ENCODE results near the gene TOX3.

TOX3 gene

DNA sequence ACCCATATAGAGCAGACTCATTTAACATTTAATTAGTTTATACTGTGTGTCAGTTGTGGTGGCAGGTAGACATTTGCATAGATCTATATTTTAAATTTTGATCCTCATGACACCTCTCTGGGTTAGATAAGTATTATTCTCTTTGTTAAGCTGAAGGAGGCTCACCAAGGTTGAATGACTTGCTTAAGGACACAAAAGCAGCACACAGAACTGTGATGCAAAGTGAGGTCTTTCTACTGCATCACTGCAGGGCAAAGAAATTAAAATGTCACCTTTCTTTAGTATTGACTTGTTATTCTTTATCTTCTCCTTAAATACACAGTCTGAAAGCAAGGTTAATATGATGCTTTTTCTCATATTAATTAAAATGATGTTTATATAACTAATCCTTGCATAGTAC, 8.6 kb upstream of the TOX3 start:
- DNase-seq (ENCODE audit: low spot score) = no peak
- TF ChIP-seq, protein P1, sequence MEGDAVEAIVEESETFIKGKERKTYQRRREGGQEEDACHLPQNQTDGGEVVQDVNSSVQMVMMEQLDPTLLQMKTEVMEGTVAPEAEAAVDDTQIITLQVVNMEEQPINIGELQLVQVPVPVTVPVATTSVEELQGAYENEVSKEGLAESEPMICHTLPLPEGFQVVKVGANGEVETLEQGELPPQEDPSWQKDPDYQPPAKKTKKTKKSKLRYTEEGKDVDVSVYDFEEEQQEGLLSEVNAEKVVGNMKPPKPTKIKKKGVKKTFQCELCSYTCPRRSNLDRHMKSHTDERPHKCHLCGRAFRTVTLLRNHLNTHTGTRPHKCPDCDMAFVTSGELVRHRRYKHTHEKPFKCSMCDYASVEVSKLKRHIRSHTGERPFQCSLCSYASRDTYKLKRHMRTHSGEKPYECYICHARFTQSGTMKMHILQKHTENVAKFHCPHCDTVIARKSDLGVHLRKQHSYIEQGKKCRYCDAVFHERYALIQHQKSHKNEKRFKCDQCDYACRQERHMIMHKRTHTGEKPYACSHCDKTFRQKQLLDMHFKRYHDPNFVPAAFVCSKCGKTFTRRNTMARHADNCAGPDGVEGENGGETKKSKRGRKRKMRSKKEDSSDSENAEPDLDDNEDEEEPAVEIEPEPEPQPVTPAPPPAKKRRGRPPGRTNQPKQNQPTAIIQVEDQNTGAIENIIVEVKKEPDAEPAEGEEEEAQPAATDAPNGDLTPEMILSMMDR (IDR thresholded peaks at IDR 0.05) = no peak
- no peak overlapping the region for H3K27ac ChIP-seq
- H3K4me3 ChIP-seq = no peak overlapping the region

DNA sequence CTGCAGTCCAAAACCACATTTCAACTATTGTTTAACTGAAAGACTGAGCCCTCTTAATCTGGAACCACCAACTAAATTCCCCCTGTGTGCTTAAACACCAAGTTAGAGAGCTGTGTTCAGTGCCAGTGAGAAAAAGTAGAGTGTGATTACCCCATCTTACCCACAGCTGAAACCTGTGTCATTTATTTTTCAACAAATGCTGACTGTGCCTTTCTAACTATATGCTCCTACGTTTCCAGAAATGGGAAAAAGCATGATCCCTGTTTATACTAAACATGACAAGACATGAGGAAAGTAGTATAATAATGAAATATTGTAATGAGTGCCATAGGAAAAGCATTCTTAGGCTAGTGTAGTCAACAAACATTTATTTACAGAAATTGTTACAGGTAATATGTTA, 7.4 kb upstream of the TOX3 start:
- TF ChIP-seq, protein P1 (IDR thresholded peaks at IDR 0.05) = no peak
- Histone ChIP-seq H3K27ac (no peak overlapping the region), H3K4me3 (no peak overlapping the region)
- DNase-seq (ENCODE audit: low spot score) = no peak

DNA sequence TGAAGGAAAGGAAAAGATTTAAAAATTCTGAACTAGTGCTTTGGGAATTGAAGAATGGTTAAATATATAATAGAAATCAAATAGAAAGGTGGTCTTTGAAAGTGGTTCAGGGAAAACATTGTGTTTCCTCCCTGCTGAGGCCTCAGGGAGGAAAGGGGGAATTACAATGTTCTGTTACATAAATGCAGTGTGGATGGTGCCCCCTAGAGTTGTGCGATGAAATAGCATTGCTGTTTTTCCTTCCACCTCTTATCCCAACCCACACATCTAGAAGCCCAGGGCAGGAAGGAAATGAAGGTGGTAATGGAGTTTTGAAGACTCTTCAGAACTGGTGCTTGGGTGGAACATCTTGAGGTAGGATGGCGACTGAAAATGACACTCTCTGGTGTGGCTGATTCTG, 6.4 kb upstream of the TOX3 start:
- no peak for DNase-seq (ENCODE audit: low spot score)
- Histone ChIP-seq H3K4me3 (no peak overlapping the region), H3K27ac (no peak overlapping the region)
- TF ChIP-seq, protein P1 (IDR thresholded peaks at IDR 0.05) = no peak

DNA sequence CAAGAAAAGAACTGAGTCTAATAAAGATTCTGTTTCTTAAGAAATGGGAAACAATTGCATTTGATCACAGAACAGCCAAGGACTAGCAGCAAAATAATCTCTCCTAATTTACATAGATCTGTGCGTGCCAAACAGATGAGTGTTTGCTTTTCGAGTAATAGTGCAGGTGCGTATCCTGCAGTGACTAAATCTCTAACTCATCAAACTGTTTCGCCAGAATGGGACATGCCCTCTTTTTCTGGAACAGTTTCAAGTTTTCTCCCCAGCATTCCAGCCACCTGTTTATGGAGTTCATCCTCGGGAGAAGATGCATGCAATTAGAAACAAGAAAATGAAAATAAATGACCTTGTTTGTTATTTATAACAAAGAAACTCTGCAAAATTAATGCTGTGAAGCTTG, 5.7 kb upstream of the TOX3 start:
- H3K4me3 ChIP-seq = no peak overlapping the region
- H3K27ac ChIP-seq = no peak overlapping the region
- TF ChIP-seq, protein P1 (IDR thresholded peaks at IDR 0.05) = no peak
- DNase-seq (ENCODE audit: low spot score) = no peak

DNA sequence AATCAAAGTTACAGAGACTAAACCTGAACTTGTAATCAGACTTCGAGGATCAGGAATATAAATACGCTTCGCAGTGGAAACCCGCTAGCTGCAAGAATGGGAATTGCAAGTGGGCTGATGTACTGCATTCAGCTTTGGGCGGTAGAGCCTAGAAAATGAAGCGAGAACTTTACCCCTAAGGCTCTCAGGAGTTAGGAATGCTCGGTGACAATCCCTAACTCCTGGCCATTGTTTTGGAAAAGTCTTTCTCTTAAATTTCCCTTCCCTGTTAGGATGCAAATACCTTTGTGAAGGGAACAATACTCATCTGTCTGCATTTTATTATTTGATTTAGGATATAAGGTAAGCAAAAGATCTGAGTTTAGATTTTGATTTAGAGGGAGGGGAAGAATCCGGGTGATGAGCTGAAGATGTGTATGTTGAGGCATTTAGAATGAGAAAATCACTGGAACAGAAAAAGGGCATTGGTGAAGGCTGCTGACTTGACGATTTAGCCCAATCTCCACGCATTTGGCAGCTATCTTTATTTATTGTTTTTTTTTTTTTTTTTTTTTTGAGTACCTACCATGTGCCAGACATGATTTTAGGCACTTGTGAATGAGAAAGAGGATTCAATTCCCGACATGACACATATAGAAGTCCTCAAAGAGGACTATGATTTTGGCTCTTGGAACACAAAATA, 2.2 kb upstream of the TOX3 start:
- no peak overlapping the region for H3K27ac ChIP-seq
- H3K4me3 ChIP-seq = no peak overlapping the region
- TF ChIP-seq, protein P1 (IDR thresholded peaks at IDR 0.05) = no peak
- no peak for DNase-seq (ENCODE audit: low spot score)

DNA sequence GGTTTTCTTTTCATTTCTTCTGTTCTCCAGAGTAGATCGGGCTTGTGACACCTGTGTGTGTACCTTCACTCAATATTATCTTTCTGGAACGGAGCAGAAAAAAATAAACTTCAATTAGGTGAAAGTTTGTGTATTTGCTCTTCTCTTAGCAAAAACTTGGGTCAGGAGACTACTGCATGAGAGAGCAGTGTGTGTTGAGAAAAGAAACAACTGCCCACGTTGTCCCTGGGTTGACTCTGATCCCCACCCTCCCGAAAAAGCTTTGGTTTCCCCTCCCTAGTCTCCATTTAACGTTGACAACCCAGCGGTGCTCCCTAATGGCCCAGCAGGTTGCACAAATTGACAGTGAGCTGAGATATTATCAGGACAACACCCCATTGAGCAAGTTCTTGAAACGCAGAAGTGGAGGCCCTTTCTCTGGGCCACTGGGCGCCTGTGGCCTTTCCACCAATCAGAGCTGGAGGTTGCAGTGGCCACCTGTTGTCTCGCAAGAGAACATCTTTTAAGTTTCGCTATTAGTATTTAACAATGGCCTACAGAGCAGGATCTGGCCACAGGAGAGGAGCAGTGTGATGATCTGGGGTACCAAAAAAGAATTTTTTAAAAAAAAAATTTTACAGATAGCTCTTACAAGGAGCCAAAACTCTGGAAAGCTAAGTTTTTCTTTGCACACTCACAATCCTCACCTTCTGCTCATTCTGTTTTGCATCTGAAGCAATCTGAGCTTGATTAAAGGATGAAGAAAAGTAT, 1.5 kb upstream of the TOX3 start:
- TF ChIP-seq, protein P1 (IDR thresholded peaks at IDR 0.05) = no peak

DNA sequence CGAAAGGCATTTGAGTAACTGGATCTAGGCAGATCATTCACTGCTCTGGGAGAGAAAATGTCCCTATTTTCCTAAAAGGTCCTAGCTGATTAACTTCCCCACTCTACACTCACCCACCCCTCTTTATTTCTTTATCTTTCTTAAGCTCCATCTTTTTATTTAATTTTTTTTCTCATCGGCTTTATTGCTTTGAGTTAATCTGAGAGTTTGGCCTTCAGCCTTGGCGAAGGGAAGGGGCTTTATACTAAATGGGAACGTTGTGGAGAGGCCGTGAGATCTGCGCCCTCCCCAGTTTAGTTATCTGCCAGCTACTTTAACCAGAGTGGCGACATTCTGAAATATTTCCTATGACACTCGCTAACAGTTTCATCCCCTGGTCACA, 882 bp upstream of the TOX3 start:
- H3K4me3 ChIP-seq = no peak overlapping the region
- TF ChIP-seq, protein P1 (IDR thresholded peaks at IDR 0.05) = no peak
- H3K27ac ChIP-seq = no peak overlapping the region
- no peak for DNase-seq (ENCODE audit: low spot score)

More for the DNA sequence above, 1.5 kb upstream of the TOX3 start:
- Histone ChIP-seq H3K27ac (no peak overlapping the region), H3K4me3 (no peak overlapping the region)
- DNase-seq (ENCODE audit: low spot score) = no peak

All from coronary artery (tissue), 2 donors.